HT-29 (cell line): ENCODE data around the gene FNDC3B. TPM values are rescaled to one million over a fixed set of nuclear protein-coding genes. Genes with fewer than 3 reads are reported as not detected.

Source experiments
- DNase-seq: peaks from one replicate; pipeline ENCODE4 v3.0.0-alpha.2; 2015; ENCODE audit warnings: low spot score
- total RNA-seq: library from RNA; depleted of rRNA; stranded (reverse); fragments of >200 nt; shearing (Covaris generic); gene quantifications from 2 replicates; pipeline ENCODE4 v1.2.3, GENCODE V29; 2014

The FNDC3B gene
- total RNA-seq, 1 experiment from 2014 or later, result 47.9 TPM

GRCh38 chr3:172384836-172385235, 345.5 kb downstream of the FNDC3B start:
- DNase-seq, result no peak

DNA sequence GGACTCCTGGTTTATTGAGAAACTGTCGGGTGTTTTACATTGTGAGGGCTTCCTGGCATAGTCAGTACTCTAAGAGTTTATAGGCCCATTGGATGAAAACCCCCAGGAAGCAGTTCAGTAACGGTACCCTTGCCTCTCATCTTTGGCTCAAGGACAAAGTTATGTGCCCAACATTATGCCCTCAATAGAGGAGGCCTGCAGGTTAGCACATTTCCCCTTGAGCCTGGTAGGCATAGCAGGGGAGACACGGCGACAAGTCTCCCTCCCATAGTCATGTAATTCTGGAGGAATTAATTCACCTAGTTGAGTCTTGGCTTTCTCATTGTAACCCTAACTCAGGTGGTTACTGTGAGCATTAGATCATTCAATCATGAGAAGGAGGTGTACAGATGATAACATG, 348.4 kb downstream of the FNDC3B start:
- no peak for DNase-seq

DNA sequence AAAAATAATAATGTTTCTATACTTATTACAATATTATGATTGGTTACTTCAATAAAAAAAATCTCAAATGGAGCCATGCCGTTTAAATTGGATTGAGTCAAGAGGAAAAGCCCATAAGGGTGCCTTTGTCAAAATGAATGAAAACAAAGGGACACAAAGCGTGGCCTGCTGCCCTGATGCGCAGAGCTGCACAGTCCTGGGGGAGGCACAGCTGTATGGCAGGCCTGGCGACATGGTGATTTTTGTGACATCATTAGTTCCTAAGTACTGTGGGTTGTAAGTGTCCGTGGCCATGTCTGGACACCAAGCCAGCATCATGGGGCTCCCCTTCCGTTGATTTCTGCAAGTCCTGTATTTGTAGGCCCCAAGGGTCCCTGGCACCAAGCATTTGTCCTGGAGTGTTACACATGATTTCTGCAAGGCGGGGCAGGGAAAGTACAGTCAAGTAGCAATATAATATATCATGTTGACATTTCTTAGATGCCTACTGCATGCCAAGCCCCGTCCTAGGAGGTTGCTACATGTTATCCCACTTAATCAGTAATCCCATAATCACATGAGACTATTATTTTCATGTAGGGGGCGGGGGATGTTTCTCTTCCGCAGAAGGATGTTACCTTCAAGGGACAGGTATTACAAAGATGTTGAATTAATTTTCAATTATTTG, 349.2 kb downstream of the FNDC3B start:
- DNase-seq, result no peak

DNA sequence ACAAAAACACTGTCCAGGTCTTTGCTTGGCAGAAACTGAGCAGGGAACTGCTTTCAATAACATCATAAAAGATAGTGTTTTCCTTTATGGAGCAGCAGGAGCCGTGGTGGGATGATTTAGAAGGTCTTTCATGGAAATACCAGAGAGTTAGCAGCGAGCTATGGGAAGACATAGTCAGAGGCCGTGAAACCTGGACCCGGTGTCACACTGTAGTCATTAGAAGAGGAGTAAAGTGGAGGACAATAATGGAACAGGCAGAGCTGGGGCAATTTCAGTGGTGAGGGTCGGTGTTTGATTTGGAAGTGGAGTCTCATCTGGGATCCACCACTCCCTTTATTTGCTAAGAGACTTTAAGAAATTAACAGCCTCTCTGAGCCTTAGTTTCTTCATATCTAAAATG, 351.4 kb downstream of the FNDC3B start:
- DNase-seq, result no peak

GRCh38 chr3:172391592-172392302, 352.4 kb downstream of the FNDC3B start:
- DNase-seq, result no peak

GRCh38 chr3:172394692-172395091, 355.3 kb downstream of the FNDC3B start:
- no peak for DNase-seq

GRCh38 chr3:172396400-172396799, 357.0 kb downstream of the FNDC3B start:
- no peak for DNase-seq

GRCh38 chr3:172397716-172398405, 358.5 kb downstream of the FNDC3B start:
- no peak for DNase-seq

DNA sequence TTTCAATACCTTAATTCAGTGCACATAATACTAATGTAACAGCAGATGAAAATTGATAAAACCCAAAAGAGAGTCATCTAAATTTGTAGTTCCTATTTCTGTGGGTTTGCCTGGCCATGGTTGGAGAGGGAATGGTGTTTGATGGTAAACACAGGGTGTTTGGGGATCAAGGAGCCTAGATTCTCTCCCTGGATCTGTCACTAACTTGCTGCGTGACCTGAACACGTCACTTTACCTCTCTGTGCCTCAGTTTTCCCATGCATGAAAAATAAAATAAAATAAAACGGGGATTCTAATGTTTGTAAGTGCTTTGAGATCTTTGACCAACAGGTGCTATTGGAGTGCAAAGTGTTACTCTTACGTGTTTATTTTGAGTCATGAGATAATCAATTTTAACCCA, 359.1 kb downstream of the FNDC3B start:
- DNase-seq, result no peak

GRCh38 chr3:172402090-172402489, 362.7 kb downstream of the FNDC3B start:
- no peak for DNase-seq

DNA sequence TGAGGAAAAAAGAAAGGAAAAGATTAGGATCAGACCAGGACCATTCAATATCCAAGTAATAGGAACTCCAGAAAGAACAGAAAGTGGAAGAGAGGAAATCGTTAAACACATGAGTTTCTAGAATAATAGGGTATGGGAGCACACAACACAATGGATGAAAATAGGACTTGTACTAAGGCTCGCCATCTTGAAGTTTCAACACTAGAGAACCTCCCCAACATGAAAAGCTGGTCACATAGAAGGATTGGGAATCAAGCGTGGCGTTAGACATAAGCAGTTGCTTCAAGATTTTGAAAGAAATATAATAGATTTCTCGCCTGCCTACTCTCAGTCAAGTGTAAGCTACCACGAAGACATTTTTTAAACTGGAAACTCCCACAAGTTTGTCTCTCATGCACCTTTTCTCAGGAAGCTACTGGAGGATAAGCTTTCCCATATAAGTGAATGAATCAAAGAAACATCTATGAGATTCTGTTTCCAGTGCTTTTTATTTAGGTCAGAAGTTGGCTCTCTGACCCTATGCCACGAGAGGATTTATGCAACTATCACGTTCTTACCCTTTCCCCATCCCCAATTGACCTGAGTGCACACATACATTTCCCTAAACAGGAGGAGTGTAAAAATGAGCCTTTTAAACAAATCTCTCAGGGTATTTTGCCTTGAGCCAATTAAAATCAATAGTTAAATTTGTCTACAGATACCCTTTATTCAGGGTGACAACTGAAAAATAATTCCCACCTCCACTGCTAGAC, 363.7 kb downstream of the FNDC3B start:
- no peak for DNase-seq

DNA sequence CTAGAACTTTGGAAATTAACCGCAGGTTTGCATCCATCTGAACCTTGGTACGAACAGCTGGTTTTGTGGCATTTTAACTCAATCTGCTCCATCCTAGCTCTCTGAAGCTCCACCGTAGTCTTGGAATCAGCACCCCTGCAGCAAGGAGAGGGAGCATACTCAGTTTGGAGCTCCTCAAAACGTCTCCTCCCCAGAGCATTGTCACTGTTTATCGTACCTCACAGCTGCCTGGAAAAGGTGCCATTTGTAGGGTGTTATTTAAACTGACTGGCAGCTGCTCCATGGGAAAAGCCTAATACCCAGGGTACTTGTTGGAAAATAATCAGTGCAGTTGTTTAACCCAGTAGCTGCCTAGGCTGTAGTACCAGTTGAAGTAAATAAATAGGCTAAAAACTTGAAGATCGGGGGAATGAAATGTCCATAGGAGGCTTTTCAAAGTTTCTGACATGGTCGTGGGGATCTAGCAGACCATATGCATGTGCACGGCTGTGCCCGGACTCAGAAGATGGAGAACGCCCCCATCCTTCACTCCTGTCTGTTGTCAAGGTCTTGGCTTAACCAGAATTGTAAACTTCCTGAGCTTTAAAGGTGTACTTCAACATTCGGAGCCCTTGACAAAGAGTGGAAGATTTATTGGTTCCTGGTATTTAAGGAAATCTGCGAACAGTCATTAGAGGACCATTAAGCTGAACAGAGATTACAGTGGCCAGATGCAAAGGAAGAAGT, 365.0 kb downstream of the FNDC3B start:
- DNase-seq, result no peak

GRCh38 chr3:172405914-172406313, 366.5 kb downstream of the FNDC3B start:
- DNase-seq, result no peak

- no peak for DNase-seq
Observed at GRCh38 chr3:172407872-172408271, 368.5 kb downstream of the FNDC3B start.

GRCh38 chr3:172410702-172411477, 371.5 kb downstream of the FNDC3B start:
- no peak for DNase-seq

DNA sequence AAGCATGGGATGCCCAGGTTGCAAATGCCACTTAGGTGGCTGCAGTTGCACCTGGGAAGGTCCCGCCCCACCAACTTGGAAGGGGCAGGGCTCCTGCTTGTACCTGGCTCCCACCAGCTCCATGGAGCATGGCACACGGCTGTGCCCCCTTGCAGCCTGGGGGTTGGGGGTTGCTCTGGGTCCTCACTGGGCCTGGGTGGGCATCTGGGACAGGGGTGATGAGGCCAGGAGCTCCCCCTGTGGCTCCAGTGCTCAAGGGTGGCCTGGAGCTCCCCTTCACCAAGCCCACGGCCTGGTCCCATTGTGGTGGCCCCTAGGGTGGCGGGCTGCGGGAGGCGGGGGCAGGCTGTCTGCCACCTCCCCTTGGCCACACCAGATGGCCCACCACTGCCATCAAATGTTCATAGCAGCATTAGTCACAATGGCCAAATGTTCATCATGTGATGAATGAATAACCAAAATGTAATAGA, 372.1 kb downstream of the FNDC3B start:
- DNase-seq, result no peak

DNA sequence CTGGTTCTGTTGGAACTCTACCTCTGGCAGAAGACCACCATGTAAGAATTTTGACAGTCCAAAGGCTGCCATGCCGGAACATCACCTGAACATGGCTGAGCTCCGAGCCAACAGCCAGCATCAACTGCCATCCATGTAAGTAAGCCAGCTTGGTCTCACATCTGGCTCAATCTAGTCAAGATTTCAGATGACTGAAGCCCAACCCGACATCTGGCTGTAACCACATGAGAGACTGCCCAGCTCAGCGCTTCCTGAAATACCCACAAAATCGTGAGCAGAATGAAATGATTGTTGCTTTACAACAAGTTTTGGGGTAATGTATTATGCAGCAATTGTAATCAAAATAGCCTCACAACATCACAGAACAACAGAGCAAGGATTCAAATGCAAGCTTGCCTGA, 375.9 kb downstream of the FNDC3B start:
- no peak for DNase-seq

GRCh38 chr3:172437713-172438112, 398.3 kb downstream of the FNDC3B start:
- DNase-seq, result no peak

DNA sequence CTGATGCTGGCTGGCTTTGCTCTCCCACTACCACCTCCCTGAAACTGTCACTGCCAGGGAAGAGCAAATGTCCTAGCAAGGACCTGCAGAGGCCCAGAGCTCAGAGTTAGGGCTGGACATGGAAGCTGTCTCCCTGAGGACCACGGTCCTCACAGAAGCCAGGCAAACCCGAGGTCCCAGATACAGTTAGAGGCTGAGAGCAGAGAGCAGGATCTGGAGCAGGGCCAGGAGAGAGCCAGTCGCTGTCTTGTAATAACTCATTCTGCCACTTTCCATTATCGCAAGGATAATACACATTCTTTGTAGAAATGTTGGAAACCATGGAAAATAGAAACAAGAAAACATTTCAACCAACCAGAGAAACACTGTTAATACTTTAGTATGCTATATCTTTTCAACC, 398.8 kb downstream of the FNDC3B start:
- no peak for DNase-seq

- no peak for DNase-seq
Observed at GRCh38 chr3:172441581-172441980, 402.2 kb downstream of the FNDC3B start.
